HepG2 (cell line): ENCODE results near the gene KIAA0232. TPM values are rescaled to one million over a fixed set of nuclear protein-coding genes. Genes with fewer than 3 reads are reported as not detected.

Source experiments
- AGO1 ChIP-seq: fragments of 200-400 bp; formaldehyde crosslinking; IDR thresholded peaks from 2 replicates; pipeline ENCODE4 v1.6.1; 2017; ENCODE audit warnings: mild to moderate bottlenecking, low read depth, low read length, moderate library complexity; ENCODE audit not compliant: poor library complexity, severe bottlenecking
- CC2D1A ChIP-seq: sonication (generic); formaldehyde crosslinking; IDR thresholded peaks from 2 replicates; pipeline ENCODE4 v1.8.1; 2023; ENCODE audit warnings: mild to moderate bottlenecking, missing genetic modification reagents
- TCF7L2 ChIP-seq: IDR thresholded peaks from 2 replicates; pipeline ENCODE4 v1.6.1; 2011; ENCODE audit warnings: mild to moderate bottlenecking, low read depth, low read length, moderate library complexity
- TGIF2 ChIP-seq: IDR thresholded peaks from 2 replicates; pipeline ENCODE4 v1.6.1; 2016; ENCODE audit warnings: control low read depth, missing compliant biosample characterization
- ZNF274 ChIP-seq: sonication (generic); formaldehyde crosslinking; IDR thresholded peaks from 2 replicates; pipeline ENCODE4 v1.5.1; 2020; ENCODE audit warnings: mild to moderate bottlenecking, missing genetic modification reagents
- ZNF572 ChIP-seq: sonication (generic); formaldehyde crosslinking; IDR thresholded peaks from 2 replicates; pipeline ENCODE4 v1.5.1; 2020; ENCODE audit warnings: mild to moderate bottlenecking, missing genetic modification reagents
- ZNF7 ChIP-seq: IDR thresholded peaks from 2 replicates; pipeline ENCODE4 v1.6.1; 2016; ENCODE audit warnings: missing biosample characterization, missing genetic modification reagents
- polyA plus RNA-seq, 8 experiments: library from polyadenylated mRNA; depleted of rRNA in 3 of 8; stranded (reverse) in 7 of 8; unstranded in 1 of 8; fragments of >200 nt; fragmentation: Illumina TruSeq in 4 of 8; extraction: Trizol in 4 of 8; gene quantifications; 2 replicates each; pipeline versions ENCODE4 v1.2.1 to v1.2.3, GENCODE V29; 2011 to 2016; ENCODE audit warnings: low read depth in 4 of 8, missing spikeins in 1 of 8, mixed read lengths in 1 of 8; ENCODE audit not compliant: insufficient read depth in 1 of 8
- total RNA-seq, 5 experiments: library from RNA; depleted of rRNA; stranded (reverse); fragments of >200 nt; fragmentation: Illumina TruSeq; extraction: Trizol; gene quantifications; 2 replicates each; pipeline ENCODE4 v1.2.3, GENCODE V29; 2016; ENCODE audit warnings: low read depth in 1 of 5
- TF ChIP-seq, protein P1 (sequence below): fragments of 450-650 bp; IDR thresholded peaks from 2 replicates; pipeline ENCODE4 v1.6.1; 2017
- TF ChIP-seq, protein P2 (sequence below): IDR thresholded peaks from 2 replicates; pipeline ENCODE4 v1.6.1; 2016; ENCODE audit warnings: missing compliant biosample characterization, missing genetic modification reagents, borderline replicate concordance
- TF ChIP-seq, protein P3 (sequence below): sonication (generic); formaldehyde crosslinking; IDR thresholded peaks from 2 replicates; pipeline ENCODE4 v1.4.0; 2020; ENCODE audit warnings: missing genetic modification reagents
- TF ChIP-seq, protein P4 (sequence below): sonication (generic); formaldehyde crosslinking; IDR thresholded peaks from 2 replicates; pipeline ENCODE4 v1.4.0; 2020; ENCODE audit warnings: missing genetic modification reagents
- TF ChIP-seq, protein P5 (sequence below): sonication (generic); IDR thresholded peaks from 2 replicates; pipeline ENCODE4 v1.6.1; 2016; ENCODE audit warnings: low read depth, borderline replicate concordance
- TF ChIP-seq, protein P6 (sequence below): sonication (generic); formaldehyde crosslinking; IDR thresholded peaks from 2 replicates; pipeline ENCODE4 v1.9.0; 2021; ENCODE audit warnings: mild to moderate bottlenecking, missing genetic modification reagents

Gene KIAA0232
- total and polyA plus RNA-seq, 2 of the 13 experiments (the other 11 are each of a cell fraction or from before 2014, with no cell fraction given): 7.8 to 17.1 TPM

DNA sequence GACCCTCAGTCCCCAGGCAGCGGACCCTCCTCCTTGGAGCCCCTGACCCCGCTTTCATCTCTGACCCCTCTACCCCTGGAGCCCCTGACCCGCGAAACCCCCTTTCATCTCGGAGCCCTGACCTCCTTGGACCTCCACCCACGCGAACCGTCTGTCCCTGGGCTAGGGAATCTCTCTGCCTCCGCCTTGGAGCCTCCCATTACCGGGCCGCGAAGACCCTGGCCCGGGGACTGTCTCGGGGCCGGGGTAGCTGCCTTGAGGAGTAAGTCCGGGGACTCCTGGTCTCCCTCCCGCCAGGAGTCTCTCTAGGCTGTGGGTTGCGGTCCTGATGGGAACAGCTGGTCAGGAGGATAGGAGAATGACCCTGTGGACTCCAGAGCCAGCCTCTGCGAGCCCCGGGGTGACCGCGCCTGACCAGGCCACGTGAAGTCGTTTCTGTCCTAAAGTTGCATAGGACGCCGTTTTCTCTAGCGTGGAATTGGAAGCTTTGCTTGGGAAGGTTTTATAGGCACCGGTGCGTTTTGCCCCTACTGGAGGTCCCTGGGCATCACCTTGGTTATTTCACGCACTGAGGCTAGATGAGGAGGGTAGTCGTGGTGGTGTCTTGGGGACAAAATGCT is 127.9 kb downstream of the KIAA0232 start (continued):
- TF ChIP-seq, protein P1, sequence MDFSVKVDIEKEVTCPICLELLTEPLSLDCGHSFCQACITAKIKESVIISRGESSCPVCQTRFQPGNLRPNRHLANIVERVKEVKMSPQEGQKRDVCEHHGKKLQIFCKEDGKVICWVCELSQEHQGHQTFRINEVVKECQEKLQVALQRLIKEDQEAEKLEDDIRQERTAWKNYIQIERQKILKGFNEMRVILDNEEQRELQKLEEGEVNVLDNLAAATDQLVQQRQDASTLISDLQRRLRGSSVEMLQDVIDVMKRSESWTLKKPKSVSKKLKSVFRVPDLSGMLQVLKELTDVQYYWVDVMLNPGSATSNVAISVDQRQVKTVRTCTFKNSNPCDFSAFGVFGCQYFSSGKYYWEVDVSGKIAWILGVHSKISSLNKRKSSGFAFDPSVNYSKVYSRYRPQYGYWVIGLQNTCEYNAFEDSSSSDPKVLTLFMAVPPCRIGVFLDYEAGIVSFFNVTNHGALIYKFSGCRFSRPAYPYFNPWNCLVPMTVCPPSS: no peak
- TF ChIP-seq CC2D1A (CRISPR knock-in tag): no peak
- TF ChIP-seq, protein P2, sequence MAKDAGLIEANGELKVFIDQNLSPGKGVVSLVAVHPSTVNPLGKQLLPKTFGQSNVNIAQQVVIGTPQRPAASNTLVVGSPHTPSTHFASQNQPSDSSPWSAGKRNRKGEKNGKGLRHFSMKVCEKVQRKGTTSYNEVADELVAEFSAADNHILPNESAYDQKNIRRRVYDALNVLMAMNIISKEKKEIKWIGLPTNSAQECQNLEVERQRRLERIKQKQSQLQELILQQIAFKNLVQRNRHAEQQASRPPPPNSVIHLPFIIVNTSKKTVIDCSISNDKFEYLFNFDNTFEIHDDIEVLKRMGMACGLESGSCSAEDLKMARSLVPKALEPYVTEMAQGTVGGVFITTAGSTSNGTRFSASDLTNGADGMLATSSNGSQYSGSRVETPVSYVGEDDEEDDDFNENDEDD: no peak
- TF ChIP-seq ZNF572 (CRISPR knock-in tag): 0 out of 2 replicates have a peak, but pooled peaks have one; percentile 19
- TF ChIP-seq, protein P3, sequence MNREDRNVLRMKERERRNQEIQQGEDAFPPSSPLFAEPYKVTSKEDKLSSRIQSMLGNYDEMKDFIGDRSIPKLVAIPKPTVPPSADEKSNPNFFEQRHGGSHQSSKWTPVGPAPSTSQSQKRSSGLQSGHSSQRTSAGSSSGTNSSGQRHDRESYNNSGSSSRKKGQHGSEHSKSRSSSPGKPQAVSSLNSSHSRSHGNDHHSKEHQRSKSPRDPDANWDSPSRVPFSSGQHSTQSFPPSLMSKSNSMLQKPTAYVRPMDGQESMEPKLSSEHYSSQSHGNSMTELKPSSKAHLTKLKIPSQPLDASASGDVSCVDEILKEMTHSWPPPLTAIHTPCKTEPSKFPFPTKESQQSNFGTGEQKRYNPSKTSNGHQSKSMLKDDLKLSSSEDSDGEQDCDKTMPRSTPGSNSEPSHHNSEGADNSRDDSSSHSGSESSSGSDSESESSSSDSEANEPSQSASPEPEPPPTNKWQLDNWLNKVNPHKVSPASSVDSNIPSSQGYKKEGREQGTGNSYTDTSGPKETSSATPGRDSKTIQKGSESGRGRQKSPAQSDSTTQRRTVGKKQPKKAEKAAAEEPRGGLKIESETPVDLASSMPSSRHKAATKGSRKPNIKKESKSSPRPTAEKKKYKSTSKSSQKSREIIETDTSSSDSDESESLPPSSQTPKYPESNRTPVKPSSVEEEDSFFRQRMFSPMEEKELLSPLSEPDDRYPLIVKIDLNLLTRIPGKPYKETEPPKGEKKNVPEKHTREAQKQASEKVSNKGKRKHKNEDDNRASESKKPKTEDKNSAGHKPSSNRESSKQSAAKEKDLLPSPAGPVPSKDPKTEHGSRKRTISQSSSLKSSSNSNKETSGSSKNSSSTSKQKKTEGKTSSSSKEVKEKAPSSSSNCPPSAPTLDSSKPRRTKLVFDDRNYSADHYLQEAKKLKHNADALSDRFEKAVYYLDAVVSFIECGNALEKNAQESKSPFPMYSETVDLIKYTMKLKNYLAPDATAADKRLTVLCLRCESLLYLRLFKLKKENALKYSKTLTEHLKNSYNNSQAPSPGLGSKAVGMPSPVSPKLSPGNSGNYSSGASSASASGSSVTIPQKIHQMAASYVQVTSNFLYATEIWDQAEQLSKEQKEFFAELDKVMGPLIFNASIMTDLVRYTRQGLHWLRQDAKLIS (CRISPR knock-in tag): no peak
- TF ChIP-seq ZNF274 (CRISPR knock-in tag): 0 out of 2 replicates have a peak, but pooled peaks have one; percentile 52
- TF ChIP-seq TCF7L2: no peak
- TF ChIP-seq, protein P4, sequence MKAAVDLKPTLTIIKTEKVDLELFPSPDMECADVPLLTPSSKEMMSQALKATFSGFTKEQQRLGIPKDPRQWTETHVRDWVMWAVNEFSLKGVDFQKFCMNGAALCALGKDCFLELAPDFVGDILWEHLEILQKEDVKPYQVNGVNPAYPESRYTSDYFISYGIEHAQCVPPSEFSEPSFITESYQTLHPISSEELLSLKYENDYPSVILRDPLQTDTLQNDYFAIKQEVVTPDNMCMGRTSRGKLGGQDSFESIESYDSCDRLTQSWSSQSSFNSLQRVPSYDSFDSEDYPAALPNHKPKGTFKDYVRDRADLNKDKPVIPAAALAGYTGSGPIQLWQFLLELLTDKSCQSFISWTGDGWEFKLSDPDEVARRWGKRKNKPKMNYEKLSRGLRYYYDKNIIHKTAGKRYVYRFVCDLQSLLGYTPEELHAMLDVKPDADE (CRISPR knock-in tag): no peak
- TF ChIP-seq, protein P5, sequence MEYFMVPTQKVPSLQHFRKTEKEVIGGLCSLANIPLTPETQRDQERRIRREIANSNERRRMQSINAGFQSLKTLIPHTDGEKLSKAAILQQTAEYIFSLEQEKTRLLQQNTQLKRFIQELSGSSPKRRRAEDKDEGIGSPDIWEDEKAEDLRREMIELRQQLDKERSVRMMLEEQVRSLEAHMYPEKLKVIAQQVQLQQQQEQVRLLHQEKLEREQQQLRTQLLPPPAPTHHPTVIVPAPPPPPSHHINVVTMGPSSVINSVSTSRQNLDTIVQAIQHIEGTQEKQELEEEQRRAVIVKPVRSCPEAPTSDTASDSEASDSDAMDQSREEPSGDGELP: peak; percentile 88
- no peak for TF ChIP-seq ZNF7 (CRISPR knock-in tag)
- TF ChIP-seq TGIF2 (CRISPR knock-in tag): peak; percentile 69; the same call in 1 of the 2 replicates
- no peak for TF ChIP-seq AGO1
- TF ChIP-seq, protein P6, sequence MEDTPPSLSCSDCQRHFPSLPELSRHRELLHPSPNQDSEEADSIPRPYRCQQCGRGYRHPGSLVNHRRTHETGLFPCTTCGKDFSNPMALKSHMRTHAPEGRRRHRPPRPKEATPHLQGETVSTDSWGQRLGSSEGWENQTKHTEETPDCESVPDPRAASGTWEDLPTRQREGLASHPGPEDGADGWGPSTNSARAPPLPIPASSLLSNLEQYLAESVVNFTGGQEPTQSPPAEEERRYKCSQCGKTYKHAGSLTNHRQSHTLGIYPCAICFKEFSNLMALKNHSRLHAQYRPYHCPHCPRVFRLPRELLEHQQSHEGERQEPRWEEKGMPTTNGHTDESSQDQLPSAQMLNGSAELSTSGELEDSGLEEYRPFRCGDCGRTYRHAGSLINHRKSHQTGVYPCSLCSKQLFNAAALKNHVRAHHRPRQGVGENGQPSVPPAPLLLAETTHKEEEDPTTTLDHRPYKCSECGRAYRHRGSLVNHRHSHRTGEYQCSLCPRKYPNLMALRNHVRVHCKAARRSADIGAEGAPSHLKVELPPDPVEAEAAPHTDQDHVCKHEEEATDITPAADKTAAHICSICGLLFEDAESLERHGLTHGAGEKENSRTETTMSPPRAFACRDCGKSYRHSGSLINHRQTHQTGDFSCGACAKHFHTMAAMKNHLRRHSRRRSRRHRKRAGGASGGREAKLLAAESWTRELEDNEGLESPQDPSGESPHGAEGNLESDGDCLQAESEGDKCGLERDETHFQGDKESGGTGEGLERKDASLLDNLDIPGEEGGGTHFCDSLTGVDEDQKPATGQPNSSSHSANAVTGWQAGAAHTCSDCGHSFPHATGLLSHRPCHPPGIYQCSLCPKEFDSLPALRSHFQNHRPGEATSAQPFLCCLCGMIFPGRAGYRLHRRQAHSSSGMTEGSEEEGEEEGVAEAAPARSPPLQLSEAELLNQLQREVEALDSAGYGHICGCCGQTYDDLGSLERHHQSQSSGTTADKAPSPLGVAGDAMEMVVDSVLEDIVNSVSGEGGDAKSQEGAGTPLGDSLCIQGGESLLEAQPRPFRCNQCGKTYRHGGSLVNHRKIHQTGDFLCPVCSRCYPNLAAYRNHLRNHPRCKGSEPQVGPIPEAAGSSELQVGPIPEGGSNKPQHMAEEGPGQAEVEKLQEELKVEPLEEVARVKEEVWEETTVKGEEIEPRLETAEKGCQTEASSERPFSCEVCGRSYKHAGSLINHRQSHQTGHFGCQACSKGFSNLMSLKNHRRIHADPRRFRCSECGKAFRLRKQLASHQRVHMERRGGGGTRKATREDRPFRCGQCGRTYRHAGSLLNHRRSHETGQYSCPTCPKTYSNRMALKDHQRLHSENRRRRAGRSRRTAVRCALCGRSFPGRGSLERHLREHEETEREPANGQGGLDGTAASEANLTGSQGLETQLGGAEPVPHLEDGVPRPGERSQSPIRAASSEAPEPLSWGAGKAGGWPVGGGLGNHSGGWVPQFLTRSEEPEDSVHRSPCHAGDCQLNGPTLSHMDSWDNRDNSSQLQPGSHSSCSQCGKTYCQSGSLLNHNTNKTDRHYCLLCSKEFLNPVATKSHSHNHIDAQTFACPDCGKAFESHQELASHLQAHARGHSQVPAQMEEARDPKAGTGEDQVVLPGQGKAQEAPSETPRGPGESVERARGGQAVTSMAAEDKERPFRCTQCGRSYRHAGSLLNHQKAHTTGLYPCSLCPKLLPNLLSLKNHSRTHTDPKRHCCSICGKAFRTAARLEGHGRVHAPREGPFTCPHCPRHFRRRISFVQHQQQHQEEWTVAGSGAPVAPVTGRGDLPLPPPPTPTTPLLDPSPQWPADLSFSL (CRISPR knock-in tag): no peak
